HepG2 (cell line): ENCODE measurements around the gene TMEM253. TPM values are rescaled to one million over a fixed set of nuclear protein-coding genes. Genes with fewer than 3 reads are reported as not detected.

Experiments used
- JUND ChIP-seq: sonication (generic); formaldehyde crosslinking; IDR thresholded peaks from 2 replicates; pipeline ENCODE4 v1.8.0; 2022; ENCODE audit warnings: mild to moderate bottlenecking, missing genetic modification reagents
- TP53 ChIP-seq: sonication (generic); formaldehyde crosslinking; conservative IDR thresholded peaks from 2 replicates; pipeline ENCODE4 v1.4.0; 2020; ENCODE audit warnings: missing genetic modification reagents
- ZBTB4 ChIP-seq: sonication (generic); formaldehyde crosslinking; IDR thresholded peaks from 2 replicates; pipeline ENCODE4 v1.4.0; 2020; ENCODE audit warnings: missing genetic modification reagents, mild to moderate bottlenecking, borderline replicate concordance
- ZHX2 ChIP-seq, 2 experiments: sonication (generic) in 1 of 2; formaldehyde crosslinking in 1 of 2; IDR thresholded peaks; 2 replicates each; pipeline versions ENCODE4 v1.6.1 to v1.9.0; 2014 to 2022; ENCODE audit warnings: antibody characterized with exemption in 1 of 2, borderline replicate concordance in 1 of 2, inconsistent platforms in 1 of 2, low read depth in 1 of 2, missing genetic modification reagents in 1 of 2
- ZNF33B ChIP-seq: sonication (generic); formaldehyde crosslinking; IDR thresholded peaks from 2 replicates; pipeline ENCODE4 v1.5.1; 2020; ENCODE audit warnings: mild to moderate bottlenecking, missing genetic modification reagents
- ZNF383 ChIP-seq: sonication (generic); formaldehyde crosslinking; IDR thresholded peaks from 2 replicates; pipeline ENCODE4 v1.4.0; 2020; ENCODE audit warnings: missing genetic modification reagents, mild to moderate bottlenecking, borderline replicate concordance
- ZNF552 ChIP-seq: sonication (generic); formaldehyde crosslinking; IDR thresholded peaks from 2 replicates; pipeline ENCODE4 v1.9.0; 2022; ENCODE audit warnings: missing genetic modification reagents, mild to moderate bottlenecking, borderline replicate concordance
- ZNF562 ChIP-seq: sonication (generic); formaldehyde crosslinking; IDR thresholded peaks from 2 replicates; pipeline ENCODE4 v1.8.0; 2022; ENCODE audit warnings: missing genetic modification reagents, borderline replicate concordance
- ZNF605 ChIP-seq: sonication (generic); formaldehyde crosslinking; IDR thresholded peaks from 2 replicates; pipeline ENCODE4 v1.8.0; 2022; ENCODE audit warnings: mild to moderate bottlenecking, missing genetic modification reagents
- polyA plus RNA-seq, 8 experiments: library from polyadenylated mRNA; depleted of rRNA in 3 of 8; stranded (reverse) in 7 of 8; unstranded in 1 of 8; fragments of >200 nt; fragmentation: Illumina TruSeq in 4 of 8; extraction: Trizol in 4 of 8; gene quantifications; 2 replicates each; pipeline versions ENCODE4 v1.2.1 to v1.2.3, GENCODE V29; 2011 to 2016; ENCODE audit warnings: low read depth in 4 of 8, missing spikeins in 1 of 8, mixed read lengths in 1 of 8; ENCODE audit not compliant: insufficient read depth in 1 of 8
- total RNA-seq, 5 experiments: library from RNA; depleted of rRNA; stranded (reverse); fragments of >200 nt; fragmentation: Illumina TruSeq; extraction: Trizol; gene quantifications; 2 replicates each; pipeline ENCODE4 v1.2.3, GENCODE V29; 2016; ENCODE audit warnings: low read depth in 1 of 5
- TF ChIP-seq, protein P1 (sequence below): sonication (generic); formaldehyde crosslinking; IDR thresholded peaks from 2 replicates; pipeline ENCODE4 v1.4.0; 2020; ENCODE audit warnings: missing genetic modification reagents
- TF ChIP-seq, protein P2 (sequence below): sonication (generic); formaldehyde crosslinking; IDR thresholded peaks from 2 replicates; pipeline ENCODE4 v1.4.0; 2020; ENCODE audit warnings: mild to moderate bottlenecking, missing genetic modification reagents

The TMEM253 gene
- total and polyA plus RNA-seq, 2 of the 13 experiments (the other 11 are each of a cell fraction or from before 2014, with no cell fraction given): 0.29 to 0.45 TPM

DNA sequence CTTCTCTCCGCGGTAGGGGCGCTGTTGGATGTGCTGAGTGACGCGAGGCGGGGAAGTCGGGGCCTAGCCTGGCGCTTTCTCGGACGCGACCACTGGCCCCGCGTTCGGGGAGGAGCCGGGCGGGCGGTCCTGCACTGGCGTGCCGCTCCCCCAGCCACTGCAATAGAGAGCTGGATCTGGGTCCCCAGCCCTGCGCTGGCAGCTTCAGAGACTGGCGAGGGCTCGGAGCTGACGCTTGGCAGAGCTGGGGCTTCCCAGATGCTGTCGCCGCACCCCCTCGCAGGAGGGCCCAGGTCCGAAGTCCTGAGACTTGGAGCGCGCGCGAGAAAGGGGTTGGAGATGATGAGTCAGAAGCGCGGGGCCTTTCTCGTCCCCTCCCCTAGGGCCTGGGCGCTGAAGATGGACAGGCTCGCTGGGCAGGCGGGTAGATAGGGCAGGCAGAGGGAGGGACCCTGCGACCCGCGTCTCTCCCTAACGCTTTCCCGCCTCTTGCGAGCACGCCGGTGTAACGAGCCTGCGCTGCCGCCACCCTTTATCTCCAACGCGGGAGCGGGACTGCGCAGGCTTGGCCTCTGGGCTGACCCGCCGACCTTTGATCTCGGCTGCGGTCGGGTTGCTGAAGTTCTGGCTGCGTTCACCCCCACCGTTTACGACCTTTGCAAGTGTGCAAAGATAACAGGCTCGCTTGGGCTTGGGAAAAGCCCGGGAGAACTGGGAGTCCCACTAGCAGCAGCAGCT lies 3.0 kb downstream of the TMEM253 start (continued):
- TF ChIP-seq, protein P1, sequence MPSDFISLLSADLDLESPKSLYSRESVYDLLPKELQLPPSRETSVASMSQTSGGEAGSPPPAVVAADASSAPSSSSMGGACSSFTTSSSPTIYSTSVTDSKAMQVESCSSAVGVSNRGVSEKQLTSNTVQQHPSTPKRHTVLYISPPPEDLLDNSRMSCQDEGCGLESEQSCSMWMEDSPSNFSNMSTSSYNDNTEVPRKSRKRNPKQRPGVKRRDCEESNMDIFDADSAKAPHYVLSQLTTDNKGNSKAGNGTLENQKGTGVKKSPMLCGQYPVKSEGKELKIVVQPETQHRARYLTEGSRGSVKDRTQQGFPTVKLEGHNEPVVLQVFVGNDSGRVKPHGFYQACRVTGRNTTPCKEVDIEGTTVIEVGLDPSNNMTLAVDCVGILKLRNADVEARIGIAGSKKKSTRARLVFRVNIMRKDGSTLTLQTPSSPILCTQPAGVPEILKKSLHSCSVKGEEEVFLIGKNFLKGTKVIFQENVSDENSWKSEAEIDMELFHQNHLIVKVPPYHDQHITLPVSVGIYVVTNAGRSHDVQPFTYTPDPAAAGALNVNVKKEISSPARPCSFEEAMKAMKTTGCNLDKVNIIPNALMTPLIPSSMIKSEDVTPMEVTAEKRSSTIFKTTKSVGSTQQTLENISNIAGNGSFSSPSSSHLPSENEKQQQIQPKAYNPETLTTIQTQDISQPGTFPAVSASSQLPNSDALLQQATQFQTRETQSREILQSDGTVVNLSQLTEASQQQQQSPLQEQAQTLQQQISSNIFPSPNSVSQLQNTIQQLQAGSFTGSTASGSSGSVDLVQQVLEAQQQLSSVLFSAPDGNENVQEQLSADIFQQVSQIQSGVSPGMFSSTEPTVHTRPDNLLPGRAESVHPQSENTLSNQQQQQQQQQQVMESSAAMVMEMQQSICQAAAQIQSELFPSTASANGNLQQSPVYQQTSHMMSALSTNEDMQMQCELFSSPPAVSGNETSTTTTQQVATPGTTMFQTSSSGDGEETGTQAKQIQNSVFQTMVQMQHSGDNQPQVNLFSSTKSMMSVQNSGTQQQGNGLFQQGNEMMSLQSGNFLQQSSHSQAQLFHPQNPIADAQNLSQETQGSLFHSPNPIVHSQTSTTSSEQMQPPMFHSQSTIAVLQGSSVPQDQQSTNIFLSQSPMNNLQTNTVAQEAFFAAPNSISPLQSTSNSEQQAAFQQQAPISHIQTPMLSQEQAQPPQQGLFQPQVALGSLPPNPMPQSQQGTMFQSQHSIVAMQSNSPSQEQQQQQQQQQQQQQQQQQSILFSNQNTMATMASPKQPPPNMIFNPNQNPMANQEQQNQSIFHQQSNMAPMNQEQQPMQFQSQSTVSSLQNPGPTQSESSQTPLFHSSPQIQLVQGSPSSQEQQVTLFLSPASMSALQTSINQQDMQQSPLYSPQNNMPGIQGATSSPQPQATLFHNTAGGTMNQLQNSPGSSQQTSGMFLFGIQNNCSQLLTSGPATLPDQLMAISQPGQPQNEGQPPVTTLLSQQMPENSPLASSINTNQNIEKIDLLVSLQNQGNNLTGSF: peak; percentile 97; the same call in 1 of the 2 replicates
- TF ChIP-seq JUND (CRISPR knock-in tag) (peak; percentile 97), ZHX2 (IDR thresholded peaks at IDR 0.05; ENCODE audit: low read depth) (peak; percentile 79), ZHX2 (CRISPR knock-in tag; IDR thresholded peaks at IDR 0.05; ENCODE audit: borderline replicate concordance) (no peak; the same call in 1 of the 2 replicates), ZBTB4 (CRISPR knock-in tag) (peak; percentile 96; the same call in 1 of the 2 replicates), ZNF605 (CRISPR knock-in tag) (peak; percentile 99), ZNF552 (CRISPR knock-in tag) (peak; percentile 97; the same call in 1 of the 2 replicates), ZNF562 (CRISPR knock-in tag) (peak; percentile 74; the same call in 1 of the 2 replicates), ZNF383 (CRISPR knock-in tag) (peak; percentile 98), TP53 (peak; percentile 55), ZNF33B (CRISPR knock-in tag) (peak; percentile 70)
- TF ChIP-seq, protein P2, sequence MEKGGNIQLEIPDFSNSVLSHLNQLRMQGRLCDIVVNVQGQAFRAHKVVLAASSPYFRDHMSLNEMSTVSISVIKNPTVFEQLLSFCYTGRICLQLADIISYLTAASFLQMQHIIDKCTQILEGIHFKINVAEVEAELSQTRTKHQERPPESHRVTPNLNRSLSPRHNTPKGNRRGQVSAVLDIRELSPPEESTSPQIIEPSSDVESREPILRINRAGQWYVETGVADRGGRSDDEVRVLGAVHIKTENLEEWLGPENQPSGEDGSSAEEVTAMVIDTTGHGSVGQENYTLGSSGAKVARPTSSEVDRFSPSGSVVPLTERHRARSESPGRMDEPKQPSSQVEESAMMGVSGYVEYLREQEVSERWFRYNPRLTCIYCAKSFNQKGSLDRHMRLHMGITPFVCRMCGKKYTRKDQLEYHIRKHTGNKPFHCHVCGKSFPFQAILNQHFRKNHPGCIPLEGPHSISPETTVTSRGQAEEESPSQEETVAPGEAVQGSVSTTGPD (CRISPR knock-in tag): peak; percentile 90; the same call in 1 of the 2 replicates
